B cell (primary cell): ENCODE measurements around the gene OR1S1. TPM values are rescaled to one million over a fixed set of nuclear protein-coding genes. Genes with fewer than 3 reads are reported as not detected.

ENCODE experiments used
- ATAC-seq: fragments of 200-7000 bp; cut with Tn5 transposase; one replicate; pipeline ENCODE4 v1.10.0; 2021; ENCODE audit warnings: low read depth, mild to moderate bottlenecking, moderate number of reproducible peaks, moderate library complexity
- CTCF ChIA-PET: fragments of 350-600 bp; sonication (Branson Sonifier 250); formaldehyde crosslinking; loops from one replicate; lab custom pipeline; 2021; ENCODE audit warnings: antibody characterized with exemption, inconsistent platforms; lab: Charles Lee
- POLR2A ChIA-PET: fragments of 350-600 bp; sonication (Branson Sonifier 250); formaldehyde crosslinking; loops from one replicate; lab custom pipeline; 2021; ENCODE audit warnings: antibody characterized with exemption; lab: Charles Lee
- DNase-seq: peaks from one replicate; pipeline ENCODE4 v3.0.0; 2013
- H2AFZ ChIP-seq: 2 replicates; pipeline ENCODE4 v1.6.1; 2012; ENCODE audit warnings: mild to moderate bottlenecking, low read depth, low read length; ENCODE audit not compliant: insufficient read depth, poor library complexity, severe bottlenecking
- H3K27ac ChIP-seq, 2 donors: 1 replicate in 1 of 2; 2 replicates in 1 of 2; pipeline ENCODE4 v1.5.1; 2012 to 2013; ENCODE audit warnings: low read length in 2 of 2, mild to moderate bottlenecking in 2 of 2, moderate library complexity in 1 of 2
- H3K27me3 ChIP-seq, 4 experiments: fragments of 200-600 bp in 1 of 4; sonication (generic) in 1 of 4; replicated peaks in 1 of 4; 1 replicate in 2 of 4; 2 replicates in 2 of 4; pipeline versions ENCODE4 v1.6.1 to v1.7.0; 2013 to 2016; ENCODE audit warnings: low read length in 3 of 4, mild to moderate bottlenecking in 2 of 4, mixed read lengths in 1 of 4, moderate library complexity in 1 of 4; ENCODE audit not compliant: insufficient read depth in 4 of 4, control insufficient read depth in 3 of 4; ENCODE audit errors: control extremely low read depth in 1 of 4
- H3K36me3 ChIP-seq, 2 experiments: replicated peaks in 1 of 2; 1 replicate in 1 of 2; 2 replicates in 1 of 2; pipeline versions ENCODE4 v1.6.1 to v1.7.1; 2013; ENCODE audit warnings: low read length in 1 of 2; ENCODE audit not compliant: insufficient read depth in 2 of 2, control insufficient read depth in 1 of 2; ENCODE audit errors: control extremely low read depth in 1 of 2, extremely low read depth in 1 of 2
- H3K4me1 ChIP-seq, 2 donors: fragments of 200-600 bp in 1 of 2; sonication (generic) in 1 of 2; 1 replicate in 1 of 2; 2 replicates in 1 of 2; pipeline versions ENCODE4 v1.5.1 to v1.6.1; 2013 to 2017; ENCODE audit warnings: low read length in 2 of 2; ENCODE audit not compliant: control insufficient read depth in 2 of 2, insufficient read depth in 2 of 2
- H3K4me2 ChIP-seq: replicated peaks from 2 replicates; pipeline ENCODE3; 2012; ENCODE audit warnings: mild to moderate bottlenecking, low read depth, low read length; ENCODE audit not compliant: poor library complexity, severe bottlenecking
- H3K4me3 ChIP-seq, 5 experiments: fragments of 200-600 bp in 1 of 5; sonication (generic) in 1 of 5; 1 replicate in 3 of 5; 2 replicates in 2 of 5; pipeline versions ENCODE4 v1.5.1 to v1.7.0; 2011 to 2016; ENCODE audit warnings: low read length in 4 of 5, mild to moderate bottlenecking in 4 of 5, low read depth in 2 of 5, control low read depth in 1 of 5, moderate library complexity in 1 of 5; ENCODE audit not compliant: insufficient read depth in 1 of 5; ENCODE audit errors: control extremely low read depth in 1 of 5, extremely low read depth in 1 of 5
- H3K79me2 ChIP-seq: fragments of 200-600 bp; sonication (generic); one replicate; pipeline ENCODE4 v1.6.0; 2016; ENCODE audit warnings: low read length; ENCODE audit not compliant: control insufficient read depth, insufficient read depth
- H3K9ac ChIP-seq: fragments of 200-600 bp; sonication (generic); 2 replicates; pipeline ENCODE4 v1.6.1; 2017; ENCODE audit warnings: mild to moderate bottlenecking, low read length, moderate library complexity
- H3K9me3 ChIP-seq, 3 donors: one replicate each; pipeline versions ENCODE4 v1.6.1 to v1.7.1; 2013; ENCODE audit warnings: low read length in 2 of 3; ENCODE audit not compliant: control insufficient read depth in 2 of 3, insufficient read depth in 1 of 3; ENCODE audit errors: control extremely low read depth in 1 of 3
- H4K20me1 ChIP-seq: 2 replicates; pipeline ENCODE4 v1.6.0; 2012; ENCODE audit warnings: mild to moderate bottlenecking, low read length; ENCODE audit not compliant: insufficient read depth, control insufficient read depth, poor library complexity, severe bottlenecking
- H3K27ac Mint-ChIP-seq: one replicate; pipeline ENCODE4 v1.8.0; 2021; ENCODE audit warnings: mixed read lengths
- H3K27me3 Mint-ChIP-seq: one replicate; pipeline ENCODE4 v1.8.0; 2021; ENCODE audit warnings: mixed read lengths
- H3K4me1 Mint-ChIP-seq: one replicate; pipeline ENCODE4 v1.8.0; 2021; ENCODE audit warnings: mixed read lengths
- H3K4me3 Mint-ChIP-seq: one replicate; pipeline ENCODE4 v1.8.0; 2021; ENCODE audit warnings: mixed read lengths
- H3K9me3 Mint-ChIP-seq: one replicate; pipeline ENCODE4 v1.8.0; 2022; ENCODE audit warnings: mixed read lengths; ENCODE audit not compliant: insufficient read depth
- EZH2 ChIP-seq: IDR thresholded peaks from 2 replicates; pipeline ENCODE4 v1.6.1; 2012; ENCODE audit warnings: borderline replicate concordance, low read depth, mild to moderate bottlenecking, moderate library complexity, low read length; ENCODE audit not compliant: insufficient read depth, poor library complexity, severe bottlenecking
- WGBS: methylation state at CpG from one replicate; pipeline ENCODE4 v1.1.5; 2013; ENCODE audit warnings: missing lambda C conversion rate; ENCODE audit not compliant: insufficient coverage; 5-methylcytosine and 5-hydroxymethylcytosine counted together
- intact Hi-C: fragments of 100-400 bp; cut with micrococcal nuclease; formaldehyde crosslinking; loops from one replicate; pipeline ENCODE4 v1.10.0; 2022
- polyA plus RNA-seq: library from polyadenylated mRNA; depleted of rRNA; stranded (reverse); fragments of >200 nt; gene quantifications from 2 replicates; pipeline ENCODE4 v1.2.3, GENCODE V29; 2012
- total RNA-seq, 2 donors: library from RNA; stranded (reverse); fragments of 120-200 nt in 1 of 2; gene quantifications; 1 replicate in 1 of 2; 2 replicates in 1 of 2; pipeline versions ENCODE4 v1.2.3 to v1.2.4, GENCODE V29; 2013 to 2022
- TF ChIP-seq, protein P1 (sequence below): fragments of 200-600 bp; IDR thresholded peaks from one replicate; pipeline ENCODE4 v1.8.0; 2022; ENCODE audit warnings: antibody characterized with exemption, mild to moderate bottlenecking

The OR1S1 gene
- total and polyA plus RNA-seq, 2 donors (not counting 1 experiment from before 2014, with no cell fraction given): not detected

DNA sequence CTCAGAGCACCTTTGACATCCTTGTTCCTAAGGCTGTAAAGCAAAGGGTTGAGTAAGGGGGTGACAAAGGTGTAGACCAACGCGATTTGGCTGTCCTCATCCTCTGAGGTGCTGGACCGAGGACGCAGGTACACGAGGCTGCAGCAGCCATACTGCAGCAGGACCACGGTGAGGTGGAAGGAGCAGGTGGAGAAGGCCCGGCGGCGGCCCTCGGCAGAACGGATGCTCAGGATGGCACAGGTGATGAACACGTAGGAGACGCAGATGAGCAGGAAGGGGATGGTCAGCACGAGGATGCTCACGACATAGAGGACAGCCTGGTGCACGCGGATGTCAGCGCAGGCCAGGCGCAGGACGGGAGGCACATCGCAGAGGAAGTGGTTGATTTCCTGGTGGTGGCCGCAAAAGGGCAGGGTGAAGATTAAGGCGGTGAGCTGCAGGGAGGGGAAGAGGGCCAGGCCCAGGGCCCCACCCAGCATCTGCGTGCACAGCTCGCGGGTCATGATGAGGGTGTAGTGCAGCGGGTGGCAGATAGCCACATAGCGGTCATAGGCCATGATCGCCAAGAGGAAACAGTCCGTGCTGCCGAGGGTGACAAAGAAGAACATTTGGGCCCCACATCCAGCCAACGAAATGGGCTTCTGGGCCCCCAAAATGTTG lies 15.6 kb downstream of the OR1S1 start:
- CTCF ChIA-PET: no interaction called here
- Histone ChIP-seq H3K4me3 (no peak overlapping the region), H3K27me3 (no peaks in the 10 kb centered on the region), H3K4me1 (no peaks in the 10 kb centered on the region), H3K36me3 (no peaks in the 10 kb centered on the region), H3K79me2 (no peaks in the 10 kb centered on the region), H3K27ac (no peak overlapping the region), H3K9ac (no peak overlapping the region), H4K20me1 (no peaks in the 10 kb centered on the region), H3K9me3 (peaks cover 0 to 6% (median 0%) of the 10 kb centered on the region in 3 donors), H2AFZ (no peak overlapping the region), H3K4me2 (no peak overlapping the region)
- intact Hi-C loops: no loop called here
- 93% methylated on average over 32 of the region's 32 CpGs for WGBS
- peaks cover 16% of the 10 kb centered on the region for H3K27me3 Mint-ChIP-seq
- no peak overlapping the region for H3K27ac Mint-ChIP-seq
- DNase-seq (no peak), ATAC-seq (no peak)
- POLR2A ChIA-PET: no interaction called here
- H3K4me3 Mint-ChIP-seq: no peak overlapping the region
- H3K4me1 Mint-ChIP-seq: no peaks in the 10 kb centered on the region
- TF ChIP-seq, protein P1, sequence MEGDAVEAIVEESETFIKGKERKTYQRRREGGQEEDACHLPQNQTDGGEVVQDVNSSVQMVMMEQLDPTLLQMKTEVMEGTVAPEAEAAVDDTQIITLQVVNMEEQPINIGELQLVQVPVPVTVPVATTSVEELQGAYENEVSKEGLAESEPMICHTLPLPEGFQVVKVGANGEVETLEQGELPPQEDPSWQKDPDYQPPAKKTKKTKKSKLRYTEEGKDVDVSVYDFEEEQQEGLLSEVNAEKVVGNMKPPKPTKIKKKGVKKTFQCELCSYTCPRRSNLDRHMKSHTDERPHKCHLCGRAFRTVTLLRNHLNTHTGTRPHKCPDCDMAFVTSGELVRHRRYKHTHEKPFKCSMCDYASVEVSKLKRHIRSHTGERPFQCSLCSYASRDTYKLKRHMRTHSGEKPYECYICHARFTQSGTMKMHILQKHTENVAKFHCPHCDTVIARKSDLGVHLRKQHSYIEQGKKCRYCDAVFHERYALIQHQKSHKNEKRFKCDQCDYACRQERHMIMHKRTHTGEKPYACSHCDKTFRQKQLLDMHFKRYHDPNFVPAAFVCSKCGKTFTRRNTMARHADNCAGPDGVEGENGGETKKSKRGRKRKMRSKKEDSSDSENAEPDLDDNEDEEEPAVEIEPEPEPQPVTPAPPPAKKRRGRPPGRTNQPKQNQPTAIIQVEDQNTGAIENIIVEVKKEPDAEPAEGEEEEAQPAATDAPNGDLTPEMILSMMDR: no peak
- no peak for TF ChIP-seq EZH2
- peaks cover 2% of the 10 kb centered on the region for H3K9me3 Mint-ChIP-seq

DNA sequence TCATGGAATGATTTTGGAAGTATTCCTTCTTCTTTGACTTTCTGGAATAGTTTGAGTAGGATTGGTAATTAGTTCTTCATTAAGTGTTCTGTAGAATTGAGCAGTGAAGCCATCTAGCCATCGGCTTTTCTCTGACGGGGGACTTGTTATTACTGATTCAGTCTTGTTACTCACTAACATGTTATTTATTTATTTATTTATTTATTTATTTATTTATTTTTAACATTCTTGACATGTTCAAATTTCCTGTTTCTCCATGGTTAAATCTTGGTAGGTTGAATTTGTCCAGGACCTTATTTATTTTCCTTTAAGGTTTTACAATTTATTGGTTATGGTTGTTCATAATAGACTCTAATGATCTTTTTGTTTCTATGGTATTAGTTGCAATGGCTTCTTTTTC lies 31.4 kb downstream of the OR1S1 start:
- H3K4me3 Mint-ChIP-seq: no peak overlapping the region
- CTCF ChIA-PET: no interaction called here
- no peak overlapping the region for H3K27ac Mint-ChIP-seq
- Histone ChIP-seq H3K27ac (no peak overlapping the region), H3K9me3 (peaks cover 0 to 4% (median 2%) of the 10 kb centered on the region in 3 donors), H3K36me3 (no peaks in the 10 kb centered on the region), H3K4me2 (no peak overlapping the region), H3K4me3 (no peak overlapping the region), H3K4me1 (no peaks in the 10 kb centered on the region), H3K79me2 (no peaks in the 10 kb centered on the region), H2AFZ (no peak overlapping the region), H4K20me1 (no peaks in the 10 kb centered on the region), H3K27me3 (no peaks in the 10 kb centered on the region), H3K9ac (no peak overlapping the region)
- H3K27me3 Mint-ChIP-seq: peaks cover 6% of the 10 kb centered on the region
- intact Hi-C loops: no loop called here
- DNase-seq (no peak), ATAC-seq (no peak)
- WGBS: no CpG with 5 or more reads among the region's 2 CpGs
- TF ChIP-seq, protein P1: no peak
- TF ChIP-seq EZH2: no peak
- POLR2A ChIA-PET: no interaction called here
- no peaks in the 10 kb centered on the region for H3K4me1 Mint-ChIP-seq
- peaks cover 3% of the 10 kb centered on the region for H3K9me3 Mint-ChIP-seq
